ENCODE data around the gene AADAT.

Gene AADAT

GRCh38 chr4:170027181-170027829 is 62.5 kb downstream of the AADAT start:
- in situ Hi-C loops (cut with MboI; ENCODE audit: low pct_unique_long_range_greater_than_20kb, low sequenced_read_pairs, unreplicated experiment), result no loop called here
- TF ChIP-seq CTCF (IDR thresholded peaks at IDR 0.05; ENCODE audit: extremely low read depth, insufficient read depth, missing control alignments), result no peak
- DNase-seq (ENCODE audit: low spot score), result peak; percentile 90

DNA sequence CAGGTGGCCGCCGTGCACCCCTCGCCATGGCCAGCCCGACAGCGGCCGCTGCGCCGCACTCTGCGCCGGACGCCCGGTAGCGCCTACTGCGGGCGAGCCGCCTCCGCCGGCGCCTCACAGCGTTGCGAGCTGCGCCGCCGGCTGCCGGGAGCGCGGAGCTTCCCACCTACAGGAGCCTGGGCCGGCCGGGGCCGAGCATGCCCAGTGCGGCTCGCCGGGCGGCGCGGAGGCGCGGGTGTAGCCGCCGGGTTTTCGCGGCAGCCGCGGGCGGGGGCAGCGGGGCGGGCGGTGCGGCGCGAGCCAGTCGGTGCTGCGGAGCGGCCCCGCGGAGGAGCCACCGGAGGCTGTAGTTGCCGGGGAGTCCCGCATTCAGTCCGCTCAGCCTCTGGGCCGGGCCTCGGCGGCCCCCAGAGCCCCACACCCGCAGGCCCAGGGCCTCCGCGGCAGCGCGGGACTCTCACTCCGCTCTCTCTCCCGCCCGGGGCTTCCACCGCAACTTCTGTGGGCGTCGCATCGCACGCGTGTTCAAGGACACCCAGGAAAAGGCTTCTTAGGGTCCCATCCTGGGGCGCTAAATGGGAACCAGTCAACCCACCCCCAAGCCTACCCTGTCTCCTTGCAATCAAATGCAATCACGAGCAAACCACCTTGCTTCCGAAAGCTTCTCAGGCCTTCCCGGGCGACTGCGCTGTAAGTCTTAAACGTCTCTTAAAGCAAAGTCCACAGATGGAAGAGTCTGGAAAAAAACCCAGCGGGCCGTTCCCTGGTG is 63.3 kb downstream of the AADAT start, which contains the start of gene MFAP3L:
Gene MFAP3L, minus strand, starts transcription at position 143 of the 769 bp plus-strand sequence. CDS start 20,518 bp downstream, outside the sequence.
- in situ Hi-C loops (cut with MboI; ENCODE audit: low pct_unique_long_range_greater_than_20kb, low sequenced_read_pairs, unreplicated experiment), result no loop called here
- peak; percentile 93 for DNase-seq (ENCODE audit: low spot score)
- peak; percentile 24 for TF ChIP-seq CTCF (IDR thresholded peaks at IDR 0.05; ENCODE audit: extremely low read depth, insufficient read depth, missing control alignments)

- TF ChIP-seq CTCF (IDR thresholded peaks at IDR 0.05; ENCODE audit: extremely low read depth, insufficient read depth, missing control alignments), result no peak
- no peak for DNase-seq (ENCODE audit: low spot score)
- in situ Hi-C loops (cut with MboI; ENCODE audit: low pct_unique_long_range_greater_than_20kb, low sequenced_read_pairs, unreplicated experiment), result no loop called here
Measured at GRCh38 chr4:170025523-170026252, 64.1 kb downstream of the AADAT start.

DNA sequence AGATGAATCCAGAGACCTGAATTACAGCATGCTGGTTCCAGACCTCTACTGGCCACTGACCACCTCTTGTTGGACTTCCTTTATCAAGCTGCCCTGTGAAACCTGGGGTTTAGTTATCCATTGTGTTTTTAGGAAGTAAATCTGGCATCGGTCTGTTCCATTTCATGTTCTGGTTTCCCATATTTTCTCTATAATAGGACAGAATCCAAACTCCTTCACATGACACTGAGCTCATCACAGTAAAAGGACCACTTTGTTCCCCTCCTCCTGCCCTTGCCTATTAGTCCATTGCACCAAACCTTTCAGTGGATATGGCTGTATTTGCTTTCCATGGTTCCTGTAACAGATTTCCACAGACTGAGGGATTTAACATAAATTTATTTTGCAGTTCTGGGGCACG is 67.5 kb downstream of the AADAT start:
- TF ChIP-seq CTCF (IDR thresholded peaks at IDR 0.05; ENCODE audit: extremely low read depth, insufficient read depth, missing control alignments), result no peak
- in situ Hi-C loops (cut with MboI; ENCODE audit: low pct_unique_long_range_greater_than_20kb, low sequenced_read_pairs, unreplicated experiment), result loop anchor here (25.0 kb wide), 1 partner anchor 410 kb away; the partner anchor contains the start of genes CLCN3 and NEK1
- DNase-seq (ENCODE audit: low spot score), result no peak

DNA sequence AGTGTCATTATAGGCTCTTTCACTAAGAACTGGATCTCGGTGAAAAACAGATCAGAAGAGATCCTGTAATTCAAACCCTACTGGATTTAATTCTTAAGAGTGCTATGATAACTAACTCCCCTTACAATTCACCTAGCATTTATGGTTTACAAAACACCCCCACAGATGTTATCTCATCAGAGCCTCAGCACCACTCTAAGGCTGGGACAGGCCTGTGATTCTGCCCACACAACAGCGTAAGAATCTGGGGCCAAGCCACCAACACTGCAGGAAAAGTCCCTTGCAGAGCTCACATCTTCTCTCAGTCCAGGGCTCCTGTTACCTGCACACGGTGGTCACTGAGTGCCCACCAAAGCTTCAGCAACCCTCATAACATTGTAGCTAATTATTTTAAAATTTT is 72.5 kb downstream of the AADAT start:
- in situ Hi-C loops (cut with MboI; ENCODE audit: low pct_unique_long_range_greater_than_20kb, low sequenced_read_pairs, unreplicated experiment), result loop anchor here (25.0 kb wide), 1 partner anchor 405 kb away; the partner anchor contains the start of genes CLCN3 and NEK1
- no peak for TF ChIP-seq CTCF (IDR thresholded peaks at IDR 0.05; ENCODE audit: extremely low read depth, insufficient read depth, missing control alignments)
- no peak for DNase-seq (ENCODE audit: low spot score)

DNA sequence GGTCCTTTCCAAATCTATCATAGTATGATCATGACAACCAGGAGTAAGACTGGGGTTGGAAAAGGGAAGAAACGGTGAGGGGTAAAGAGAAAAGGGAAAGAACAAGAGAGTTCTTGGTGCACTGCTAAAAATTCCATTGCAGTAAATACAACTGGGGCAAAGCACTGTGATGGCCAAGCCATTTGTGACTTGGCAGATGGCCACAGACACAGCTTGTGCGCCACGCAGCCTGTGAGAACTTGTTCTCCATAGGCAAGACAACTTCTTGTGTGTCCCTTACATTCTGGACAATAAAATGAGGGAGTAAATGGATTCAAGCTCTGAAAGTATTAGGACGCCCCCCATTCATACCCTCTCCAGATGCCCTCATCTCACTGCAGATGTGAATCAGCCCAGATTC is 74.5 kb downstream of the AADAT start:
- DNase-seq (ENCODE audit: low spot score), result no peak
- TF ChIP-seq CTCF (IDR thresholded peaks at IDR 0.05; ENCODE audit: extremely low read depth, insufficient read depth, missing control alignments), result no peak
- in situ Hi-C loops (cut with MboI; ENCODE audit: low pct_unique_long_range_greater_than_20kb, low sequenced_read_pairs, unreplicated experiment), result loop anchor here (25.0 kb wide), 1 partner anchor 403 kb away; the partner anchor contains the start of genes CLCN3 and NEK1

Measured in GM13977 (cell line).